Myocyte (in vitro differentiated cells): ENCODE results near the gene SDK2. TPM values are rescaled to one million over a fixed set of nuclear protein-coding genes. Genes with fewer than 3 reads are reported as not detected.

Experiments
- DNase-seq: peaks from one replicate; pipeline ENCODE4 v3.0.0-alpha.2; 2012; ENCODE audit warnings: low read depth
- total RNA-seq: library from RNA; depleted of rRNA; stranded (reverse); fragments of >200 nt; gene quantifications from 2 replicates; pipeline ENCODE4 v1.2.3, GENCODE V29; 2014

SDK2 gene
- total RNA-seq, 1 donor from 2014 or later = not detected

DNA sequence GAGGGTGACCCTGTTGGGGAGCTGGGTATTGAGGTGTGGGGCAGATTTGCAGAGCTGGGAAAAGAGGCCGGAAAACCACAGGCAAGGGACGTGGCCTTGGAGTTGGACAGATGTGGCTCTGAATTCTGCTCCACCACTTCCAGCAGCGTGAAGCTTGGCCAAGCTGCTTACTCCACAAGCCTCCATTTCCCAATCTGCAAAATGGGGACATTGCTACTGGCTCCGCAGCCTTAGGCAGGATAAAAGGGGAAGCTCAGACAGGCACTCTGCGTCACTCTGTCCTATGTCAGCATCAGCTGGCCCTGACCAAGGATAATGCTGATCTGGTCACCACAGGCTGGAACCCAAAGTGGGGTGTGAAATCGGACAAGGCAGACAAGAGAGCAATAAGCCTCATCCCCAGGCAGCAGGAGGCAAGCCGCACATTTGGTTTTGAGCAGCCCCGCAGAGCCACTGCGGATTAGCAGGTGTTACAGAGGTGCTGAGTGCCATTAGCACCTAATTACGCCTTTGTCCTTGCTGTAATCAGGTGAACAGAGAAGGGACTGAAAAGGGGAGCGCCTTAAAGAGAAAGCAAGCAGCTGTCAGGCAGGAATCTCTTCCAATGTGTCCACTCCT, 54.8 kb downstream of the SDK2 start:
- DNase-seq = no peak

DNA sequence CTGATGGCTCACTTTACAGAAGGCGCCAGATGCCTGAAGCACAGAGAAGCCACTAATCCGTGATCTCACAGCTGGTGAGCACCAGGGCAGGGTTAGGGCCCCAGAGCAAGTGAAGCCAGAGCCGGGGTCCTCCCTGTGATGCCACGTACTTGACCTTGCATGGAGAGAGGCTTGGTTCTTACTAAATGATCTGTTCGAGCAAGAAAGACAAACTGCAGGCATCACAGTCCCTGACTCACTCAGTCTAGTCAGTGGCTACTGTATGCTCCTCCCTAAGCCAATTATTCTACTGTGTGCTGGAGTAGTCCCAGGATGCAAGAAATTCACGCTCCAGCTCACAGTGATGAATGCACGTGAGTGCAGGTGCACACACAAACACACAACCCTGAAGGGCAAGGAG, 55.4 kb downstream of the SDK2 start:
- no peak for DNase-seq

DNA sequence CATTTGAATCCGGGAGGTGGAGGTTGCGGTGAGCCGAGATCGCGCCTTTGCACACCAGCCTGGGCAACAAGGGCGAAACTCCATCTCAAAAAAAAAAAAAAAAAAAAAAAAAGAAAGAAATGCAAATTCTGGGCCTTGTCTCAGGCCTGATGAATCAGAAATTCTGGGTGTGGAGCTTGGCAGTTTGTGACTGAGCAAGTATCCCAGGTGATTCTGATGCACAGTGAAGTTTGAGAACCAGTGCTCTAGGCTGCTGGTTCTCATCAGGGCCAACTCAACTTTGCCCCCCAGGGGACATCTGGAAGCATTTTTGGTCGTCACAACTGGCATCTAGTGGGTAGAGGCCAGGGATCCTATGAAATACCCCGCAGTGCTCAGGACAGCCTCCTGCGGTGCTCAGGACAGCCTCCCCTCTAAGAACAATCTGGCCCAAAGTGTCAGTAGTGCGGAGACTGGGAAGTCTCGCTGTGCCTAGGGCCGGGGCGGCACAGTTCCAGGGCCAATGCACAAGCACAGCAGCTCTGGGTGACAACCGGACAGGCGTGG, 55.9 kb downstream of the SDK2 start:
- no peak for DNase-seq

DNA sequence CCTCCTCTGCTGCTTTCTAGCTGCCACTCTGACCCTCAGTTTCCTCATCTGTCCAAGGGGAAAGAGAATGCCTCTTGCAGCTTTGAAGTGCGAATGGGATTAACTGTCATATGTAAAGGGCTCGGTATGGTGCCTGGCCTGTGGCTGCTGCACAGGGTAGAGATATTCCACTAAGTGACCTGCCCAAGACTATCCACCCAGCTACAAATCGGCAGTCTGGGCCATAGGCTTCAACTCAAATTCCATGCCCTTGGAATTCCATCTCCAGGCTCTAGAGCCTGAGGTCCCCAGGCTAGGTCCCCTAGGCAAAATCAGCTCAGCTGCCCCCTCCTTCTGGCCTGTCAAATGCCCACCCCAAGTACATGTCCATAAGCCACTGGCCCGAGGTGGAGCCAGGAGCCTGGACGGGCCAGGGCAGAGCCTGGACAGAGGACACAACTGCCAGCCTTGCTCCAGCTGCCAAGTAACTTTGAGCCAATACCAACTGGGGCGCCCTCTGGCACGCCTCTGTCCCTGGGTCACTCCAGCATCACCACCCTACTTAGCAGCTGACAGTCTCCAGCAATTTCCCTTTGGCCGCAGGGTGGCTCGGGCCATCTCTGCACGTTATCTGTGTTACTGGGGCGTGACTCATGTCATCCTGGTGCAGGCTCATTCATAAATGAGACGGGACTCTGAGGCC, 57.2 kb downstream of the SDK2 start:
- DNase-seq = peak; percentile 1

DNA sequence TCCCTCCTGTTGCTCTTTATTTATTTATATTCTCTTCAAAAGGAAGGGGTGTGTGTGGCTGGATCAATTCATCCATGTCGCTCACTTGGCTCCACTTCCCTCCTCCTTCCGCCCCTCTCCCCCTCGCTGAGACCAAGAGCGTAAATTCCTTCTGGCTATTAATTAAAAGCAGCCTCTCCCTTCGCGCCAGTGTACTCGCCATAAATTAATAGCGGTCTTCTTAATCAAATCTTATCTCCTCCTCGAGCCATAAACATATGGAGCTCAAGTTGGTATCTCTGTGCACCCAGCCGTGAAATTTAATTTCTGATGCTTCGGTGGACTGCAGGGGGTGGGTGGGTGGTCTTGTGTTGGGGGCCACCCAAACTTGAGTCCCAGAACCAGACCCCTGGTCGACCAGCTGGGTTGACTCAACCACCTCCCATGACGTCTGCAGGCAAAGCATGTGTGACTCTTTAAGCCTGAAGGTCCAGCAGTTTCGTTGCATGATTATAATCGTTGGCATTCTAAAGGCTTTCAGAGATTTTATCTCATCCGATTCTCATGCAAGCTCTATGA, 57.9 kb downstream of the SDK2 start:
- no peak for DNase-seq

DNA sequence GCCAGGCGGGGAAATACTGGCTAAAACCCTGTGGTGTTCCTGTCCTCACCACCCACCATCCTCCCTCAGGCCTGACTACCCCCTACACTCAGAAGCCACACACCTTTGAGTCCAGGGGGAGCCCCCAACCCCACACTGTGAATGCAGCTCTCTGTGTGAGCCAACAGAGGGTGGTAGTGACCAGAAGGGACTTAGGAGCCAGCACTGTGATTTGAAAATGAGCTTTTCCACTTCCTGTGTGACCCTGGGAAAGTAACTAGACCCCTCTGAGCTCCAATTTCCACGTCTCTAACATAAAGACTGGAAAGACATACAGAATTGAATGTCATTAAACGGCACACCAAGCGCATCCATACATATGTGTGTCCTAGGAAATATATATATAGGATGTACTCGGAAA, 58.7 kb downstream of the SDK2 start:
- DNase-seq = no peak

DNA sequence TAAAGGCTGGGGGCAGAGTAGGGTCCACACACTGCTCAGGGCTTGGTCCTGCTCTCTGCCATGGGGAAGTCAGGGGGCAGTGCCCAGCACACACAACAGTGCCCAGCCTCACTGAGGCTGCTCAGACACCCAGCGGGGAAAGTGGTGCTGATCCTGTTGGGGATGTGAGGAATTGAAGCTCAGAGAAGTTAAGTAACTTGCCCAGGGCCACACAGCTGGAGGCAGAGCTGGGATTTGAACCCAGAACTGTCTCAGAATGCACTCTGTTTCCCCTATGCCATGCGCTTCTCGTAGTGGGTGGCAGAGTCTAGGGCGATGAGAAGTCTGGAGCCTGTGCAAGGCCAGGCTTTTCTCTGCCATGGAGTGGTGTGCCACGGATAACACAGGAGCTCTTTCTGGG, 59.3 kb downstream of the SDK2 start:
- DNase-seq = no peak

DNA sequence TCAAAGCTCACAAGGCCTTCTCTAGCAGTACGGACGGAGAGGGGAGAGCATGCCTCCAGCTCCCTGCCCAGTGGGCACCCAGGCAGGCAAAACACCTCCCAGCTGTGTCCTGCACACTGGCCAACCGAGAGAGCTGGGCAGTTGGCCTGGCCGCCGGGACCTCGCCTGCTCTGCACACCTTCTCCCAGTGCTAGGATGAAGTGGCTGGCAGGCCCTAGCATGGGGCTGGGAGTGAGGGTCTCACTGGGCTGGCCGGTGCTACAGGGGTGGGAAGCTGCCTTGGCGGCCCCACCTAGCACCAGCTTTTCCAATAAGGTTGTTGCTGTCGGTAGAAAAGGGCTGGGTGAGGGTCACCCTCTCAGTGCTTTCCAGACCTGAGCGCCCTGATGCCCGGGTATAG, 60.2 kb downstream of the SDK2 start:
- no peak for DNase-seq

DNA sequence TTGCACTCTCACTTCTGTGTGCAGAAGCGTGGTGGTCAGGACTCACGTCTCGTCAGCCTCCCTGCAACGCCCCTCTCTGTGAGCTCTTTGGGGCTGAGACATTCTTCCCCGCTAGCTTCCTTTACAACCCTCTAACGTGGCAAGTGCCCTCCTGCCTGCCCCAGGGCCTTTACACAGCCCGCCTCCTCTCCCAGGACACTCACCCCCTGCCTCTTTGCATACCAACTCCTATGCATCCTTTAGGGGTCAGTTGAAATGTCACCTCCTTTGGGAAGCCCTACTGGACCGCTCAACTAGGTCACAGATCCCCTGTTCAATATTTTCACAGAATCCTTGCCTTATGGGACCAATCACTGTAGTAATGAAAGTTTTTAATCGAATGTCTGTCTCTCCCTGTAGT, 61.4 kb downstream of the SDK2 start:
- DNase-seq = no peak

DNA sequence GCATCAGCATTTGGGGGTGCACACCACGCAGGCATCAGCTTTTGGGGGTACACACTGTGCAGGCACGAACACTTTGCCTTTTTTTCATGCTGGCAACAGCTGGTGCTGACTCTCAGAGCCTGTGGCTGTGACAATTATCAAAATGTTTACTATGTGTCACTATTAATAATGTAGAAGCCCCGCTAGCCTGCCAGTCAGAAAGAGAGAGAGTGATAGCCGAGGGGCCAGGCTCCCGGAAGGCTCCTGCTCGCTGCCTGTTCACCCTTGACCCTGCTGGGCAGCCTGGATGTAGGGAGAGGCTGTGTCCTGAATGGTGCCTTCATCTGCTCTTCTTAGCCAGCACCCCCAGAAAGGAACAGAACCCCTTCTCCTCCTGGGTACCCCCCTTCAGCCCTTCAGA, 61.9 kb downstream of the SDK2 start:
- DNase-seq = no peak

DNA sequence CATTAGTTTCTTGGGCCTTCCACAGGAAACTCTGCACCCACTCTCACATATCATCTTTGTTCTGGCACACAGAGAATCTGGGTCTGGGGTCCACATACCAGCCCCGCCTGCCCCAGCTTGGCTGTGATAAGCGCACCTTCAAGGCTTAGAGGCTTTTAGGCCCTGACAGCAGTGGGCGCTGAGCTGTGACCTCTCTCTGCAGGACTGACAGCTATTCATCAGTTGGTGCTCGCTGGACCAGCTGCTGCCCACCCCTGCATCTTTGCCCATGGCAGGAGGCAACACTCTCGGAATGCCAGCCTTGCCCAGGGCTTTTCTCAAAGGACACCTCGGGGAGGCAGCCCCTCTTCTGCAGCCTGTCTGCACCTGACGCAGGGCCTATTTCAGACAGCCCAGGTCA, 62.9 kb downstream of the SDK2 start:
- DNase-seq = no peak

DNA sequence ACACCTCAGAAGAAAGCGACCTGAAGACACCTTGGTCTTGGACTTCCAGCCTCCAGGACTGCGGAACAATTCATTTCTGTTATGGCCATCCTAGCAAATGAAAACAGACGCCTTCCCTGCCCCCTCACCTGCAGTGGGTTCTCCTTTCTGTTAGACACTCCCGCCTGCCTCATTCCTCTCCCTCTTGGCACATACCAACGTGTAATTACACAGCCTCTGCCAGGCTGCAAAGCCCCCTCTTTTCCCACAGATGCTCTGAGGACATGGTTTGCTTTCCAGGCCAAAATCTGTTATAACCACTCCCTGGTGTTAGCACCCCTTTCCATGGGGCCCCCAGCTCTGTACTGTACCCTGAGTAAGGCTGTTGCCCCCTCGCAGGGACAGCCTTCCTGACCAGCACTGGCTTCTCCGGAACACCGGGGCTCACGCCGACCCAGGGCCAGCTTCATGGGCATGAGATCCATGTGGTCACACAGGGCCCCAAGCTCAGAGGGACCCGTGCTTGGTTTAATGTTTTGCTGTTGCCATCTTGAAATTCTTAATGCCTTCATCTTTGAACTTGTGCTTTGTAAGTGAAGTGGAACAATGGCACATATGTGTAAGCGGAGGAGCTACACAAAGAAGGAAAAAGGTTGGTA, 64.1 kb downstream of the SDK2 start:
- no peak for DNase-seq

DNA sequence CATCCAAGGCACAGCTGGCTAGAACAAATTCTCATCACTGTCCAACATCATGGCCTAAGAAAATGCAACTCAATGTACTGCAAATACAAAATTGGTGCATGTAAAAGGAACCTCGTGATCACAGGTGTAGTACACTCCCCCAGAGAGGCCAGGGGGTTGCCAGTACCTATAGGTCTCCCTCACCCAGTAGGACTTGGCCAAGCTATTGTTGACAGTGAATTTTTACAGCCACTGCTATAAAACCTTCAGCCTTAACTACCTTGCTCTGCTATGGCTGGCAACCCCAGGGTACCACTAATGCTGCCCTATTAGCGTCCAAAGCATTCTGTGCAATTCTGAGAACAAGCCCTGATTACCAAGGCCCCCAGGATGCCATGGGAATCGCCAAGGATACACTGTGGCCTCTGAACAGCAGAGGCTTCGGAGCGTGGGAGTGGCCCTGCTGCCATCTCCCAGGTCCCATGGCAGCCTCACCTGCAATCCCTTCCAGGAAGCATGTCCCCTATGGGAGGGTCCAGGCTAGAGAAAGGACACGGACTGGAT, 67.6 kb downstream of the SDK2 start:
- DNase-seq = no peak

DNA sequence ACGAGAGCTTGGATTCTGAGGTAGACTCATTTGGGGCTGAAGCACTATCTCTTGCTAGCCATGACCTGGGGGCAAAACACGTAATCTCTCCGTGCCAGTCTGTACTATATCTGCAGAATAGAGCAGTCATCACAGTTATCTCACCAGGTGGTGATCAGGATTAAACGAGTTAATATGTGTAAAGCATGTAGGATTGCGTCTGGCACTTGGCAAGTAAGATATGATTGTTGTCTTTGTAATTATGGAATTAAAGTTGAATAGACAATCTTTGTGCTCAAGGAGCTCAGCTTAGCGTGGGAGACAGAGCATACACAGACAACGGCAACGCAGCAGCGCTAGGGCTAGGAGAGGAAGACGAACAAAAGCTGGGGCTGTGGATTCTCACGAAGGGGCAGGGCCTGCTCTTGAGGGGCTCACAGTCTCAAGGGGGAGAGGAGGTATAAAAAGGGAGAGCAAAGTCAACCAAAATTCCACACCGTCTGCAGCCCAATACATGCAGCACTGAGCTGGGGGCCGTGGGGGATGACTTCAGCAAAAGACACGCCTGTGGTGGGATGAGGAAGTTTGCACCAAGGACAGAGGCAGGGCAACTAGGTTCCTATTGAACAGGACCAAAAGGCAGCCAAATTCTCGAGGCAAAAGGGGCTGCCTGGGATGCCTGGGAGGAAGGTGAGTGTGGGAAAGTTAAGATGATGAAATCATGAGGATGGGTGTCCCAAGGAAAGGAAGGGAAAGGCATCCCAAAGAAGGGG, 68.6 kb downstream of the SDK2 start:
- no peak for DNase-seq

DNA sequence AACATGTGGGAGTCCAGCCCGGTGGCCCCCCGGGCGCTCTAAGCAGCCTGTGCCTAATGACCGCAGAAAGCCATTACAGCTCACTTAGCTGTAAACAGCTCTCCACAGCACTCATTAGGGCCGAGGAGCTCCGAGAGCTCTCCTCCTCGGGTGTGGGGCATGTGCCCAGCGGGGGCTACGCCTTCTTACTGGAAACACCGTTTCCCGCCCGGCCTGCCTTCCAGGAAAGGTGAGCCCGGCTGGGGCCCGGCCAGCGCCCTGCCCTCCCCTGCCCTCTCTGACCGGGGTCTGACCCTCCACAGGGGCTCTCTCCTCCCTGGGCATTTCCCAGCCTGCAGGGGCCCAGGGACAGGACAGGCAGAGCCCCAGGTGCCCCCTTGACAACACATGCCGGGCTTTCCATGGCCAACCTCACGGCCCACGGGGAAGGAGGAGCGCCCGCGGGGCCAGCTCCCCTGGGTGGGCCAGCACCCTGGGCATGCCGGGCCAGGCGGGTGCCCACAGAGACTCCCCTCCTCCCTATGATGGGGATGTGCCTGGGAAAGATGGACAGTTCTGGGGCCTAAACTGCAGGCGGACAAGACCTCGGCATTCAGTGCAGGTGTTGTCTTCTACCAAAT, 72.6 kb downstream of the SDK2 start:
- DNase-seq = no peak

DNA sequence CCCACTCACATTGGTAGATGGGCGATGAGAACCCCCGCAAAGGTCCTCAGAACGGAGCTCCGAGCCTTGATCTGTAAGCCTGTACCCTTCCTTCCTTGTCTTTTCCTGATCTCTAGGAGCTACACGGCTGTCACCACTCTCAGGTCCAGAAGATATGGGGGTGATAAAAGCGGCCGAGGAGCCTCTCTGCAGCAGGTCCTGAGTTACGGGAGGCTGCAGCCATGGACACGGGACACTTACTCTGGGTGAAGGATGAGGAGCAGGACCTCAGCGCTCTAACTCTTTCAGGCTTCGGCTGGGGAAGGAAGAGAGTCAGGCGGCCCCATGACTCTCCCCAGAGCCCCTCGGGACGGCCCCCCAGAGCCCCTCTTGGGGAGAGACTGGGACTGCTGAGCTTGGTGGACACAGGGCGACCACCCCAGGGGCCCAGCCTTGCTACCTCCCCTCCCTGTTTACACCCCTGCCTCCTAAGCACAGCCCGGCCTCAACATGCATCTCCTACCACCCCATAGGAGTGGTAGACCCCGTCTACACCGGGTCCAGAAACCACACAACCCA, 74.4 kb downstream of the SDK2 start:
- no peak for DNase-seq

DNA sequence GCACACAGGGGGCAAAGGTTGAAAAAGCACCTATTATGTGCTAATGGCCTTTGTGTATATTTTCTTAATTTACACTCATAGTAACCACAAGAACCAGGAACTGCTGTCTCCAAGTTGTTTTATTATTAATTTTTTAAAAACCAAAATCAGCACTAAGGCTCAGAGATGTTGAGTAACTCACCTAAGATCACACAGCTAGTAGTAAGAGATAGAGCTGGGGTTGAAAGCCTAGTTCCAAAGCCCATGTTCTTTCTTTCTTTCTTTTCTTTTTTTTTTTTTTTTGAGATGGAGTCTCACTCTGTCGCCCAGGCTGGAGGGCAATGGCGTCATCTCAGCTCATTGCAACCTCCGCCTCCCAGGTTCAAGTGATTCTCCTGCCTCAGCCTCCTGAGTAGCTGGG, 75.3 kb downstream of the SDK2 start:
- DNase-seq = no peak

DNA sequence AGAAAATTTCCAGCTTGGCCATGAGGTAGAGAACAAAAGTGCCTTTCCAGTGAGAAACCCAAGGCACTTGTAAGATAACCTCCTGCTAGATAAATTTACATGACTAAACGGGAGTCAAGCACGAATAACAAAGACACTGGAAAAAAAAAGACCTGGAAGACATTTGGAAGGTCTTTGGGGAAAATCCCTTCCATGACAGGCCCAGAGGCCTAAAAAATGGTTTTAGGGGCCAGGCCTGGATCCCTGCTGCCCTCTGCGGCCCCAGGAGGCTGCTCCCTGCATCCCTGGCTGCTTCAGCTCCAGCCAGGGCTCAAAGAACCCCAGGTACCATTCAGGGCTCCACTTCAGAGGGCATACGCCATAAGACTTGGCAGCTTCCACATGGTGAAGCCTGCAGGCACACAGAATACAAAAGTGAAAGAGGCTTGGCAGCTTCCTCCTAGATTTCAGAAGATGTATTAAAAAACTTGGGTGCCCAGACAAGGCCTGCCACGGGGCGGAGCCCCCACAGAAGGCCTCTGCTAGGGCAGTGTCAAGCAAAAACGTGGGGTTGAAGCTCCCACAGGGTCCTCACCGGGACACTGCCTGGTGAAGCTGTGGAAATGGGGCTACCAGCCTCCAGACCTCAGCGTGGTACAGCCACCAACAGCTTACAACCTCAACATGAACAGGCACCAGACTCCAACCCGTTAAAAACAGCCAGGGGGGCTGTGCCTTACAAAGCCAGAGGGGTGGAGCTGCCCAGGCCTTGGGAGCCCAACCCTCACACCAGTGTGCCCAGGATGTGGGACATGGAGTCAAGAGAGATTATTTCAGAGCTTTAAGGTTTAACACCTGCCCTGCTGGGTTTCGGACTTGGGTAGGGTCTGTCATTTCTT, 77.1 kb downstream of the SDK2 start:
- DNase-seq = no peak

DNA sequence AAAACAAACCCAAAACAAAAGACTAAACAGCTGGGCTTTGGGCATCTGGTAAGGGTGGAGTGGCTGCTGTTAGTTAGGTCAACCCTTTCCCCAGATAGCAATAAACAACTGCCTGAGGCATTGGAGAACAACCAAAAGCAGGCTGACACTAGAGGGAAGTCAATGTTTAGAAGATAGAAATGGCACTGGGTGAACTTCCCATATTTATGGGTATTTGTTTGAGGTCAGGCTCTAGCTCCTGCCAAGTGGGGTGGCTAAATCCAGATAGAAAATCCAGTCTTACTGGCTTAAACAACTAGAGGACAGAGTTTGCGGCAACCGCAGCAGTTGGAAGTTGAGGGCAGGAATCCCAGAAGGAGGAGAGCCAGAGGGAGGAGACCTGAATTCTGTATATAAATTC, 79.4 kb downstream of the SDK2 start:
- DNase-seq = no peak

DNA sequence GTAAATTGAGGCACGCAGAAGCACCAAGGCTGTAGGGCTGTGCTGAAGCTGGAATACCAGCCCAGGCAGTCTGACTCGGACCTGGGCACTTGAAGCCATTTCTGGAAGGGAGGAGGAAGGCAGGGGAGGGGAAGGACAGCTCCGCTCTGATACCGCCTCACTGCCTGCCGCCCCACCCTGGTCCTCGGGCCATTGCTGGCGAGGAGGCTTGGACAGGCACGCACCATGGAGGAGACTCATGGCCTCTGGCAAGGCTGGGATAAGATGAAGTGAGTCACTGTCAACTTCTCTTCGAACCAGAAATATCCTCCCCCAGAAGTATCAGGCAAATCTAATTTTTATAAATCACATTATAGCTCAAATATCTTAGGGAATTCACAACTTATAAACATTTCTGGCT, 81.3 kb downstream of the SDK2 start:
- DNase-seq = no peak
